AG09309 (cell line): ENCODE measurements around the gene DGKK.

ENCODE experiments used
- DNase-seq: peaks from one replicate; pipeline ENCODE4 v3.0.0-alpha.2; 2010; ENCODE audit warnings: low read depth
- H3K4me3 ChIP-seq: 2 replicates; pipeline ENCODE4 v1.5.1; 2011; ENCODE audit warnings: mild to moderate bottlenecking, low read depth, low read length, moderate library complexity; ENCODE audit not compliant: control insufficient read depth
- CTCF ChIP-seq: IDR thresholded peaks from 2 replicates; pipeline ENCODE4 v1.5.1; 2011; ENCODE audit warnings: mild to moderate bottlenecking, low read depth, low read length, inconsistent platforms; ENCODE audit not compliant: insufficient read depth, control insufficient read depth; ENCODE audit errors: missing control alignments

The DGKK gene

GRCh38 chrX:50470103-50471031 is at the start of gene DGKK:
DGKK (minus strand) TSS chrX:50470825; CDS start chrX:50470678, 147 bp downstream.
- no peak for TF ChIP-seq CTCF
- no peak within 1 kb of the TSS for H3K4me3 ChIP-seq

GRCh38 chrX:50514811-50515210 is 44.2 kb upstream of the DGKK start:
- no peak for TF ChIP-seq CTCF
- H3K4me3 ChIP-seq, result no peak overlapping the region
- no peak for DNase-seq

More at GRCh38 chrX:50470103-50471031, at the start of gene DGKK:
- DNase-seq, result no peak

GRCh38 chrX:50497114-50497513 is 26.5 kb upstream of the DGKK start:
- H3K4me3 ChIP-seq, result no peak overlapping the region
- no peak for TF ChIP-seq CTCF
- DNase-seq, result no peak

GRCh38 chrX:50495616-50496015 is 25.0 kb upstream of the DGKK start:
- TF ChIP-seq CTCF, result no peak
- H3K4me3 ChIP-seq, result no peak overlapping the region
- DNase-seq, result no peak

GRCh38 chrX:50492720-50493119 is 22.1 kb upstream of the DGKK start:
- no peak for TF ChIP-seq CTCF
- no peak for DNase-seq
- H3K4me3 ChIP-seq, result no peak overlapping the region

- no peak for TF ChIP-seq CTCF
- DNase-seq, result no peak
- no peak overlapping the region for H3K4me3 ChIP-seq
Measured at GRCh38 chrX:50484662-50485061, 14.0 kb upstream of the DGKK start.
